SK-N-MC (cell line): ENCODE data around the gene TFCP2.

ENCODE experiments used
- EZH2 ChIP-seq: fragments of 200-600 bp; sonication (generic); IDR thresholded peaks from one replicate; pipeline ENCODE4 v1.6.1; 2017; ENCODE audit warnings: antibody characterized with exemption
- FOXP2 ChIP-seq: optimal IDR thresholded peaks from 2 replicates; pipeline ENCODE3; 2011; ENCODE audit warnings: mild to moderate bottlenecking, moderate library complexity; ENCODE audit not compliant: insufficient read depth; ENCODE audit errors: extremely low read length, control extremely low read depth
- POLR2AphosphoS5 ChIP-seq: IDR thresholded peaks from 2 replicates; pipeline ENCODE4 v1.6.1; 2012; ENCODE audit warnings: mild to moderate bottlenecking, low read depth, low read length, borderline replicate concordance

GRCh38 chr12:51128919-51129318, 44.0 kb downstream of the TFCP2 start:
- no peak for TF ChIP-seq EZH2
- no peak for TF ChIP-seq POLR2AphosphoS5
- no peak for TF ChIP-seq FOXP2
